ENCODE measurements around the gene LINC01488.

DNA sequence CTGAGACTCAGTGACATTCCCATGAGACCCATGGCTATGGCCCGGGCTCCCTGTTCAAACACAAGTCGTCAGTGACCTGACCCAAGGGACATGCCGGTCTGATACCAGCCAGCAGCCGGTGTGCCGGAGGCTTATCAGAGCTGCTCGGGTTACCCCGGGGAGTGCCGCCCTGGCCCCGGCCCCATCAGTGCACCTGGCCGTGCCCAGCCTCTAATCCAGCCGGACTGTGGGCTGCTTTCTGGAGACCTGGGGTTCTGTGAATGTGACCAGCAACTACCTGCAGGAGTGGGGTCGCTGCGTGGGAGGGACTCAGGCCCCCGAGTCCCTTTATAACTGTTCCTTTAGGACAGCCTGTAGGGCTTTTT, 52.7 kb downstream of the LINC01488 start:
- TF ChIP-seq CTCF (IDR thresholded peaks at IDR 0.05 in 2 of 3, conservative IDR thresholded peaks at IDR 0.05 in 1 of 3; ENCODE audit: borderline replicate concordance in 1 of 3, insufficient read depth in 1 of 3, low read depth in 2 of 3, low read length in 2 of 3) = no peak
- TF ChIP-seq MAX (IDR thresholded peaks at IDR 0.05) = no peak
- no peak for TF ChIP-seq POLR2AphosphoS5 (IDR thresholded peaks at IDR 0.05; ENCODE audit: low read depth, low read length)
- no peak for TF ChIP-seq FOSL1 (IDR thresholded peaks at IDR 0.05; ENCODE audit: low read depth)
- no peak for TF ChIP-seq POLR2A (IDR thresholded peaks at IDR 0.05; ENCODE audit: borderline replicate concordance, extremely low read depth, insufficient read depth, insufficient read length)
- TF ChIP-seq CEBPB (IDR thresholded peaks at IDR 0.05; ENCODE audit: low read depth) = no peak
- TF ChIP-seq ZNF274 (IDR thresholded peaks at IDR 0.05; ENCODE audit: low read depth, low read length) = no peak
